Heart right ventricle (tissue), 16 donors: ENCODE data around the gene LCE3C. TPM values are rescaled to one million over a fixed set of nuclear protein-coding genes. Genes with fewer than 3 reads are reported as not detected.

Source experiments
- ATAC-seq, 8 donors: fragments of 200-7000 bp; cut with Tn5 transposase; one replicate each; pipeline ENCODE4 v1.9.1; 2020; ENCODE audit warnings: mild to moderate bottlenecking in 8 of 8, moderate library complexity in 8 of 8, moderate number of reproducible peaks in 1 of 8
- DNase-seq, 2 donors: peaks; one replicate each; pipeline ENCODE4 v3.0.0-alpha.2; 2020
- H3K27ac ChIP-seq, 10 donors: fragments of 200-600 bp; sonication (generic) in 2 of 10; one replicate each; pipeline versions ENCODE4 v1.5.0 to v1.8.0; 2020 to 2022; ENCODE audit warnings: mild to moderate bottlenecking in 3 of 10
- H3K27me3 ChIP-seq, 7 donors: fragments of 200-600 bp; one replicate each; pipeline ENCODE4 v1.8.0; 2021 to 2022; ENCODE audit warnings: mild to moderate bottlenecking in 2 of 7
- H3K36me3 ChIP-seq, 9 donors: fragments of 200-600 bp; sonication (generic) in 1 of 9; one replicate each; pipeline versions ENCODE4 v1.5.0 to v1.8.0; 2020 to 2022; ENCODE audit warnings: mild to moderate bottlenecking in 2 of 9
- H3K4me1 ChIP-seq, 9 donors: fragments of 200-600 bp; sonication (generic) in 1 of 9; one replicate each; pipeline versions ENCODE4 v1.5.0 to v1.8.0; 2020 to 2022; ENCODE audit warnings: mild to moderate bottlenecking in 4 of 9
- H3K4me3 ChIP-seq, 10 donors: fragments of 200-600 bp; sonication (generic) in 2 of 10; one replicate each; pipeline versions ENCODE4 v1.5.0 to v1.8.0; 2020 to 2022; ENCODE audit warnings: mild to moderate bottlenecking in 7 of 10, moderate library complexity in 2 of 10
- H3K9me3 ChIP-seq, 11 donors: fragments of 200-600 bp in 10 of 11; sonication (generic) in 2 of 11; one replicate each; pipeline versions ENCODE4 v1.5.0 to v1.8.0; 2013 to 2022; ENCODE audit warnings: mild to moderate bottlenecking in 2 of 11, control low read depth in 1 of 11, moderate library complexity in 1 of 11
- CTCF ChIP-seq, 9 donors: fragments of 200-600 bp; sonication (generic) in 2 of 9; IDR thresholded peaks; one replicate each; pipeline versions ENCODE4 v1.5.0 to v1.8.0; 2021 to 2022; ENCODE audit warnings: antibody characterized with exemption in 9 of 9, mild to moderate bottlenecking in 5 of 9, moderate library complexity in 1 of 9
- WGBS, 2 donors: extraction: QIAGEN DNeasy Blood & Tissue Kit; methylation state at CpG; one replicate each; pipeline ENCODE4 v1.1.7; 2013; ENCODE audit warnings: inconsistent platforms in 1 of 2; 5-methylcytosine and 5-hydroxymethylcytosine counted together
- intact Hi-C, 10 donors: fragments of 100-400 bp; cut with DNase I; formaldehyde crosslinking; loops; one replicate each; pipeline versions ENCODE4 v1.11.1 to v1.14.2; 2022
- polyA plus RNA-seq, 2 donors: library from polyadenylated mRNA; stranded (reverse); fragments of 200-250 nt; gene quantifications; one replicate each; pipeline ENCODE4 v1.2.3, GENCODE V29; 2013
- total RNA-seq, 10 donors: library from RNA; stranded (reverse); fragmentation: NEBNext Ultra II Directional in 3 of 10; extraction: Animal tissue kit (Norgen Biotek cat#: 25700) in 3 of 10; gene quantifications; one replicate each; pipeline versions ENCODE4 v1.2.1 to v1.2.4, GENCODE V29; 2021 to 2023
- donor health status: Arrhythmogenic right ventricular cardiomyopathy.
- donor health status: ischemic (EF 13 %, LVEDD 7.1; RV severe dilation, severe dysfunction).
- donor health status: healthy with polysubstance abuse.
- donor health status: DM: no; HTN: yes; CAD: no.
- donor health status: DM: no; HTN: no; CAD: no.
- donor health status: ischemic (EF 25% LVEDD 6.9; RV normal size, moderate dysfunction).
- donor health status: ischemic (EF 25% LVEDD 5.7; RV mildly dilated, moderate dysfunction).
- donor health status: healthy.
- donor health status: DM: yes; HTN: yes; CAD: no.
- donor health status: Ischemic cardiomyopathy.
- donor health status: ischemic (EF 35%, LVEDD 5.7; RV mildly dilated, moderate dysfunction).
- donor health status: nonischemic (EF 11% LVEDD 7.7; RV severe dilation, severe dysfunction).
- donor health status: DM: yes; HTN: yes; CAD: no.
- donor health status: PGD.
- donor health status: ischemic (EF 29% LVEDD 5.4; RV normal size, mild dysfunction).
- donor health status: nonischemic (EF 23%, LVEDD 6.1; RV moderate dilation, normal function).

The LCE3C gene
- total and polyA plus RNA-seq, 12 donors = not detected

GRCh38 chr1:152596986-152597385 is 3.0 kb upstream of the LCE3C start:
- ATAC-seq = no peak
- 71 to 76% methylated on average over 2 of the region's 2 CpGs for WGBS, 2 donors

GRCh38 chr1:152613511-152613910 is 13.5 kb downstream of the LCE3C start, which contains the start of gene LCE3B:
LCE3B (plus strand) TSS chr1:152613811; CDS start chr1:152613811, 0 bp downstream.
- DNase-seq (no peak), ATAC-seq (no peak)
- no peak for TF ChIP-seq CTCF (IDR thresholded peaks at IDR 0.05)
- H3K36me3 ChIP-seq = no peaks in the 10 kb centered on the region
- H3K9me3 ChIP-seq = peaks cover 0 to 13% (median 3%) of the 10 kb centered on the region in 11 donors
- intact Hi-C loops = no loop called here
- H3K27me3 ChIP-seq = peaks cover 0 to 22% (median 0%) of the 10 kb centered on the region in 7 donors
- no peak within 1 kb of the TSS for H3K27ac ChIP-seq
- 82 to 95% methylated on average over 1 of the region's 1 CpG for WGBS, 2 donors
- H3K4me3 ChIP-seq = no peak within 1 kb of the TSS
- H3K4me1 ChIP-seq = no peaks in the 10 kb centered on the region

More at GRCh38 chr1:152596986-152597385, 3.0 kb upstream of the LCE3C start:
- peaks cover 0 to 39% (median 0%) of the 10 kb centered on the region in 11 donors for H3K9me3 ChIP-seq
- TF ChIP-seq CTCF (IDR thresholded peaks at IDR 0.05) = no peak
- no peak for DNase-seq
- intact Hi-C loops = no loop called here
- no peaks in the 10 kb centered on the region for H3K36me3 ChIP-seq
- H3K27ac ChIP-seq = no peak overlapping the region
- H3K27me3 ChIP-seq = no peaks in the 10 kb centered on the region
- H3K4me1 ChIP-seq = no peaks in the 10 kb centered on the region
- no peak overlapping the region for H3K4me3 ChIP-seq

GRCh38 chr1:152621993-152622392 is 22.0 kb downstream of the LCE3C start:
- intact Hi-C loops = loop anchor here in 1 of 10 donors (5.0 kb wide), 1 partner anchor 40 kb away; the partner anchor contains the start of gene LCE3D
- peaks cover 0 to 23% (median 5%) of the 10 kb centered on the region in 7 donors for H3K27me3 ChIP-seq
- 57 to 81% methylated on average over 3 of the region's 3 CpGs for WGBS, 2 donors
- no peak for ATAC-seq
- no peak overlapping the region for H3K27ac ChIP-seq
- no peak for TF ChIP-seq CTCF (IDR thresholded peaks at IDR 0.05)
- no peak for DNase-seq
- peaks cover 0 to 34% (median 12%) of the 10 kb centered on the region in 11 donors for H3K9me3 ChIP-seq
- H3K4me3 ChIP-seq = no peak overlapping the region
- no peaks in the 10 kb centered on the region for H3K4me1 ChIP-seq
- no peaks in the 10 kb centered on the region for H3K36me3 ChIP-seq

GRCh38 chr1:152622803-152623202 is 22.8 kb downstream of the LCE3C start, which contains the start of gene LCE3A:
LCE3A (minus strand) TSS chr1:152623103; CDS start chr1:152623103, 0 bp downstream.
- ATAC-seq (peak in 2 of 8 donors; percentile 43 to 51), DNase-seq (no peak)
- Histone ChIP-seq H3K36me3 (no peaks in the 10 kb centered on the region), H3K27me3 (peaks cover 0 to 23% (median 5%) of the 10 kb centered on the region in 7 donors), H3K4me3 (no peak within 1 kb of the TSS), H3K27ac (no peak within 1 kb of the TSS), H3K9me3 (peaks cover 0 to 28% (median 12%) of the 10 kb centered on the region in 11 donors), H3K4me1 (no peaks in the 10 kb centered on the region)
- no peak for TF ChIP-seq CTCF (IDR thresholded peaks at IDR 0.05)
- intact Hi-C loops = loop anchor here in 1 of 10 donors (5.0 kb wide), 1 partner anchor 41 kb away; the partner anchor contains the start of gene LCE3D
- WGBS, 2 donors = 61 to 67% methylated on average over 10 of the region's 10 CpGs
